Activated T-helper 1 cell treated with Interleukin-2 at 50 U/mL for 16 hours (primary cell): ENCODE measurements around the gene VWA8.
"Not testable (repeated sequence)": the region's sequence is repeated elsewhere in the genome, so short reads cannot be mapped to it uniquely, and the experiment has no call there.

Source experiments
- DNase-seq: peaks from one replicate; pipeline ENCODE4 v3.0.0-alpha.2; 2020; ENCODE audit warnings: low read depth

The VWA8 gene

GRCh38 chr13:41588448-41588847 lies 372.5 kb downstream of the VWA8 start:
- no peak for DNase-seq

GRCh38 chr13:41587490-41587889 lies 373.4 kb downstream of the VWA8 start:
- DNase-seq: no peak

GRCh38 chr13:41586216-41586615 lies 374.7 kb downstream of the VWA8 start:
- DNase-seq: no peak

DNA sequence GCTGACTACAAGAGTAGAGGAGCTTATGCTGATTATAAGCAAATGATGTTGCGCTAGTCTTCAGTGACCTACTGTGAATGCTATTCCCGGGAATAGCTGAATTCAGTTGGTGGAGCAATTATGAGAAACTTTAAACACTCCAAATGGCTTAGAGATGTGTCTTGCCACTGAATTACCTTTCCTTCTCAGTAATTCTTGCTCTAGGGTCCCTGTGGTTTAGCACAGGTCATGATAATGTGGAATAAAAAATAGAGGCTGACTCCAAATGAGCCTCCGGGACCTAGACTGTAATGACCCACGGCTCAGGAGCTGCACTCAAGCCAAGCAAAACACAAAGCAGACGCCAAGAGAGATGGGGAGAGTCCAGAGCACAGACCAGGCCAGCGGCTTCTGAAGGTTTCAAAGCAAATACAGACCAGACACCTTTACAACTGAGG lies 378.9 kb downstream of the VWA8 start:
- no peak for DNase-seq

GRCh38 chr13:41580345-41580744 lies 380.6 kb downstream of the VWA8 start:
- no peak for DNase-seq

DNA sequence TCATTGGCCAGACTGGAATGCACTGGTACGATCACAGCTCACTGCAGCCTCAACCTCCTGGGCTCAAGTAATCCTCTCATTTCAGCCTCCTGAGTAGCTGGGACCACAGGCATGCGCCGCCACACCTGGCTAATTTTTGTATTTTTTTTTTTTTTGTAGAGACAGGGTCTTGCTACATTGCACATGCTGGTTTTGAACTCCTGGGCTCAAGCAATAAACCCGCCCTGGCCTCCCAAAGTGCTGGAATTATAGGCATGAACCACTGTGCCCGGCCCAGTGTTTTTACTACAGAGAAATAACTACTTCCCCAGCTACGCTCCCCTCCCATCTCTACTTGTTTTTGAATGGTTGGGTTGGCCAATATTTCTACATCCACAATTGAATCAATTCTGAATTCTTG lies 381.0 kb downstream of the VWA8 start:
- DNase-seq: no peak

DNA sequence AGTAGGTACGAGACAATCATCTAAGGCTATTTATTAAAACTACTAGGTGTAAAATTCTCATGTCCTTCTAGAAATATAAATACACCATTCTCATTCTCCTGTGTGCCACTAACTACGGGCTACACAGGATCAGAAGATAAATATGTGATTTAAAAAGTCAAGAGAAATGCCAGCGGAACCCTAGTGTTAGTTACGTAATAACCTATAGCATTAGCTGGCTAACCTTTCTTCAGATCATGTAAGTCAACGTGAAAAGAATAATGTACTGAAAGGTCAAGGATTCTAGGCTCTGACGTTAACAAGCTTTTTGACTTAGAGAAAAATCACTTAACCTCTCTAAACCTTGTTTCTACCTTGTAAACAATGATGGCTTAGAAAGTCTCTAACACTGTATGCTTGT lies 381.7 kb downstream of the VWA8 start:
- DNase-seq: no peak

DNA sequence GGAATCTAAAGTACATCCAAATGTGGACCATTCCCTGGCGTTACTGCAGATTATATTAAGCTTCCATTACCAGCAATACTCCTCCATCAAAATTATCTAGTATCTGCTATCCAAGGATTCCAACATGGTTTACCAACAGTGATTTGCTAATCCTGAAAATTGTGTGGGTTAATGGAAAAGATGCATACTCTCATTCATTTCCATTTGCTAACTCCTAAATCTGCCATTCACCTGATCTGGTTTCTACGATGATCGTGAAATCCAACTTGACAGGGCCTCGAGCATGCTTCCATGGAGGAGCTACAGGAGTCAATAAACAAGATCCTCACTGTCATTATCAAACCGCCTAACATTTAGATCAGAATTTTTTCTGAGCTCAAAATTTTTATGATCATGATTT lies 382.5 kb downstream of the VWA8 start:
- DNase-seq: no peak

GRCh38 chr13:41577436-41577835 lies 383.5 kb downstream of the VWA8 start:
- no peak for DNase-seq

GRCh38 chr13:41573640-41574039 lies 387.3 kb downstream of the VWA8 start:
- not testable (repeated sequence) for DNase-seq

GRCh38 chr13:41571817-41572340 lies 389.0 kb downstream of the VWA8 start:
- not testable (repeated sequence) for DNase-seq

DNA sequence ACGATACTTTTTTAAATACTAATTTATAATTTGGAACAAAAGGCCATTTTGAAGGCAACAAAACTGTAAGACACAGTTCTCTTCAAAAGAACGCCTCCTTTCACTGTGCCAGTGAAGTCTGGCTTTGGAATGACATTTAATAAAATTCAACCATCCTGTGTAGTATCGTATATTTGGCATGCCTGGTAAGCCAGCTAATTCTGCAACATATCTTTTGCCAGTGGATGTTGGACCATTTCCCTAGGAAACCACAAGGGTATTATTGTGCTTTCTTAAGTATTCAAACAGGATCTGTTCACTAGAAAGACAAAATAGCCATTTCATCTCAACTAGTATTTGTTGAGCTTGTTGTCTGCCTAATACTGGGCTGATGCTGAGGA lies 391.9 kb downstream of the VWA8 start:
- no peak for DNase-seq

DNA sequence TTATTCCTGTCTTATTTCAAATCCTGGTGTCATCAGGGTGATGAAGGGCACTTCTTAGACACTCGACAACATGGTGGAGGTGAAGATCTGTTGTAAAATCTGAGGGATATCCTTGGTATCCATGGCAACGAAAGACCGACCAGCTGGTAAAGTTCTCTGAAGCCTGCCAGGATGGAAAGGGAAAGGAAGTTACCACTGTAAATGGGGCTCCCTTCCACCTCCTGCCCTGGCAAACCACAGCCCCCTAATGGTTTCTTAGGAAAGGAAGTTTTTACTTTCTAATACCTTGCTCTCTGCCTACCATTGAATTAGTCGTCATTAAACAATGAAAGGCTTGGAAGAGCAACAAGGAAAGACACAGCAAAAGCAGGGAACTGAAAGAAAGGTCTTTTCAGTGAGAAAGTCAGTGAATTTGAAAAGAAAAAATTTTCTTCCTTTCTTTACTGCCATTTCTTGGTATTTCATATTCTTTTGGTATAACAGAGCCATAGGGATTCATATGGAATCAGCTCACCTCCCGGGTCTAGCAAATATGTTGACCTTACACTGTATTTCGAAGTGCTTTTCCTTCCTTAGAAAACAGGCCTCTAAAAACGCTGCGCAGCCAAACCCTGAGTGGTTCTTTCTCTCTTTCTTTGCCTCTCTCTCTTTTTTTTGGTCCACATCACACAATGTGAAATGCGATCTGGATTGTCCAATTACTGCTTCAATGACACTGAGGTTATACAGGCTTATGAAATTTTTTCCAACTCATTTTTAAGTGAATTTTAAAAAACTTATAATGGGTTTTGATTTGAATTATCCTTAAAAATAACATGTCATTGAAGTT lies 392.6 kb downstream of the VWA8 start:
- DNase-seq: no peak

- DNase-seq: no peak
These were observed 393.5 kb downstream of the VWA8 start for GRCh38 chr13:41567363-41567762.

GRCh38 chr13:41565846-41566245 lies 395.1 kb downstream of the VWA8 start:
- DNase-seq: no peak

DNA sequence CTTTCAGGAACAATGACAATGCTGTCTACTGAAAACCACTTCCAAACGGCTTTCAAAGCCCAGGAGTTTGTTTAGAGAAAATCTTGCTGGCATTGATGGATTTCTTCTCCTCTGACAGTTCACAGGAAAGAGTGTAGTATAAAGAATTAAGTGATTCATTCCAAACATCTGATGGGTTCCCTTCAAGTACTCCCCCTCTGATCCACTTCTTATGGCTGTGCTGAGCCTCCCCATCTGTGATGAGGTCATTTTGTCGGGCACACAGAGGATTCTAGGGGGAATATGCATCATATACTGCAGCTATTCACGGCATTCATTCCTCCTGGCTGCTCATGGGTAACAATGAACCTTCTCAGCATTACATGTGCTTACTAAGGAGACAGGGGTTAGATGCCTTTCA lies 395.7 kb downstream of the VWA8 start:
- DNase-seq: no peak

- no peak for DNase-seq
These were observed 396.9 kb downstream of the VWA8 start for GRCh38 chr13:41563984-41564365.

DNA sequence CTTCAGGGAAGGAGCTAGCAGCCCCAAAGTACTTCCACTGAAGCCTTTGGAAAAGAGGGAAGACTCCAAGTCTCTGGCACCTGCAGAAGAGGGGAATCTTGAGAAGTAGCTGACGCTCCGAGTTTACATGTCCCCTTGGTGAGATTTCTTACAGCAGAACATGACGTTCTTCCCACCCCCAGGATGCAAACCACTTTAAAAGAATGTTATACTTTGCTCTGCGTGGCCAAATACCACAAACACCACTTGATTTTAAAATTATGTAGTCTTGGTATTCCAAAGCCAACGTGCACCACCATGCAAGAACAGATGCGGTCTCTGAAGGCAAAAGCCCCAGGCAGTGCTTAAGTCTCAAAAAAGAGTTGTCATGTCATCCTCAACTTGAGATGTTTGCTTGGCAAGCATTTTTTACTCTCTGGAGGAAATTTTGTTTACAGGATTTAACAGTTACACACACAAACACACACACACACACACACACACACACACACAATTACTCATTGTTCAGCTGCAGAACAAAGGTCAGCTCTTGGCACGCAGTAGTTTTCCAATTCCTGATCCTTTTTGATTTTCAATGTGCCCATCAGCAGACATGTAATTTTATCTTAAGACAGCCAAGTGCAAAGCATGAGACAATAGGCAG lies 397.4 kb downstream of the VWA8 start:
- DNase-seq: no peak

DNA sequence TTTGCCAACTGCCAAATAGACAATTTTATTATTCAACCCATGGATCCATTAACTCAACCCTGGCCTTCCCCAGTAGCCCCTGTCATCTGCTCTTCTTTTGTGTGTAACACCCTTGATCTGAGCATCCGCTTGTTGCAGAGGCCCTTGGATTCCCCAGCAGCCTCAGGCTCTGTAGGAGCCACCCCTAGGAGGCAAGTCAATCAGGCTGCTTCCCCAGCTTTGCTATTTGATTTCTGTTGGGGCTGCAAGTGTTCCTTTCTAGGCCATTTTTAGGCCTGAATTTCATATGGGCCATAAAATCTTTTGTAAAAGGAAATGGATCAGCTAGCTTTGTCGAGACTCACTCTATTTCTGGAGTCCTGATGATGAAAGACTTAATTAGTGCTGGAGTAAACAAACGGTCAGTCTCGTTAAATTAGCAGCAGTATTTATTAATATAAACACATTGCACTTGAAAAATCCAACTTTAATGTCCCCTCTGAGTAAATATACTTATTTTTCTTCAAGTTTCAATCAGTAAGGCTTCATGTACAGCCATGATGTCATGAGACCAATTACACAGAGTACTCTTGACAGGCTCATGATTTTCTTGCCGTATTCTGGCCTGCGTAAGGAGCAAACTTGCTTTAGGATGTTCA lies 398.2 kb downstream of the VWA8 start:
- no peak for DNase-seq

DNA sequence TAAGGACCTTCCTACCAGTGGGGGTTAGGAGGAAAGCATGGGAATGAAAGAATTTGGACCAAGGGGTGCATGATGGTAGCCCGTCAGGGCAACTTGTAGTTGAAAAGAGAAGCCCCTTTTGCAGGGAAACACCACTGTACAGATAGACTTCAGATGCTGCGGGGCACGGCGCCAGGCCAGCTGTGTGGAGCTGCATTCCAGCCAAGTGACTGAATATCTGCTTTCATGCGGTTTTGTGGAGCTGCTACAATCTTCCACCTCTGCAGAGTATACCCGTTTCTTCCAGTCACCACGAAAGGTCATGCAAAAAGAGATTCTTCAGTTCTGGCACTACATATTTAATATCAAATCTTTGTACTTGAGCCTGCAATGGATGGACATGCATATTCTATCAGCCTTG lies 398.8 kb downstream of the VWA8 start:
- no peak for DNase-seq

- DNase-seq: no peak
These were observed 399.7 kb downstream of the VWA8 start for GRCh38 chr13:41561170-41561569.

DNA sequence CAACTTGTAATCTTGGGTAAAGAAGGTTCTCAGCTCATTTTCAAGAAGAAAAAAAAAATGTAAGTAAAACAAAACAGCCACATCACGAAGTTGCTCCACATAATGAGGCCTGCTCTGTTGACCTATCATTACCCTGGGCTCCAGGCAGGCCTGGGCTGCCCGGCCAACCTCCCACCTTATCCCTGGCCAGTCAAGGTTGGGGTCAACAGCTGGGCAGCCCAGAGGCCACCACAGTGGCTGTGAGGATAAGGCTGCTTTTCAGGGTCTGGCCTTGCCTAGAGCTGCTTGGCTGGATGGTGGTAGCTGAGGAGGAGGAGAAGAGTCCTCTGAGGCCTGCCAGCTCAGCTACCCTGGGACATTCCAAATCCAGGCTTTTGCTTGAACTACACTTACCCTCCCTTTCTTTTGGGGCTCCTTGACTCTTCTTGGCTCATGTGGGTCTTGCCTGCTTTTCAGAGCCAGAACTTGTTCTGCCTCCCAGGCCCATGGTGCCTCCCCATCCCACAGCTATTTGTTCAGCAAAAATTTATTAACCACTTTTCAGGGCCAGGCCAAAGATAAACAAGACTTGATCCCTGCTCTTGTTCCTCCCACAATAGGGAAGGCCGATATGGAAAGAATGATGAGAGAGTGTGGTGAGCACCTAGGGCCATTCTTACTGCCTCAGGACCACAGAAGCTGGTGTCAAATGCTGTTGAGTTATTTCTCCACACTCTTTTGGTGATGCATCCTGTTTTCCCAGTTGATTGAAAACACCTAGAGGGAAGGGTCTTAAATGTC lies 401.9 kb downstream of the VWA8 start:
- no peak for DNase-seq
